Activated T-helper 1 cell treated with anti-CD3 and anti-CD28 coated beads, Interleukin-12 subunit alpha, Interleukin-12 subunit beta, Interleukin-2, Interleukin-4 antibody, amounts not matched to agents 30 ng/mL and 10 ng/mL and 1 ng/mL, durations not matched to agents 14 hours and 24 hours and 36 hours (primary cell): ENCODE data around the gene MTREX. TPM values are rescaled to one million over a fixed set of nuclear protein-coding genes. Genes with fewer than 3 reads are reported as not detected.
A peak's percentile ranks its signal among the peaks of the same experiment; 100 is the strongest.

ENCODE experiments used
- DNase-seq: peaks from one replicate; pipeline ENCODE4 v3.0.0; 2021; ENCODE audit warnings: low spot score
- H3K27ac Mint-ChIP-seq: one replicate; pipeline ENCODE4 v1.8.0; 2021; ENCODE audit warnings: mild to moderate bottlenecking, mixed read lengths
- H3K27me3 Mint-ChIP-seq: one replicate; pipeline ENCODE4 v1.8.0; 2022; ENCODE audit warnings: mild to moderate bottlenecking, moderate library complexity, mixed read lengths; ENCODE audit not compliant: insufficient read depth
- H3K36me3 Mint-ChIP-seq: one replicate; pipeline ENCODE4 v1.8.0; 2021; ENCODE audit warnings: low read depth, mixed read lengths
- H3K4me1 Mint-ChIP-seq: one replicate; pipeline ENCODE4 v1.8.0; 2021; ENCODE audit warnings: low read depth, mixed read lengths
- H3K4me3 Mint-ChIP-seq: one replicate; pipeline ENCODE4 v1.8.0; 2021; ENCODE audit warnings: mild to moderate bottlenecking, moderate library complexity, mixed read lengths
- H3K9me3 Mint-ChIP-seq: one replicate; pipeline ENCODE4 v1.8.0; 2021; ENCODE audit warnings: mixed read lengths
- intact Hi-C: fragments of 100-400 bp; cut with micrococcal nuclease; formaldehyde crosslinking; loops from one replicate; pipeline ENCODE4 v1.15.1; 2024
- total RNA-seq: library from RNA; stranded (reverse); gene quantifications from 2 replicates; pipeline ENCODE4 v1.2.3, GENCODE V29; 2022

MTREX gene
- total RNA-seq, 1 donor from 2014 or later, result 110 TPM

DNA sequence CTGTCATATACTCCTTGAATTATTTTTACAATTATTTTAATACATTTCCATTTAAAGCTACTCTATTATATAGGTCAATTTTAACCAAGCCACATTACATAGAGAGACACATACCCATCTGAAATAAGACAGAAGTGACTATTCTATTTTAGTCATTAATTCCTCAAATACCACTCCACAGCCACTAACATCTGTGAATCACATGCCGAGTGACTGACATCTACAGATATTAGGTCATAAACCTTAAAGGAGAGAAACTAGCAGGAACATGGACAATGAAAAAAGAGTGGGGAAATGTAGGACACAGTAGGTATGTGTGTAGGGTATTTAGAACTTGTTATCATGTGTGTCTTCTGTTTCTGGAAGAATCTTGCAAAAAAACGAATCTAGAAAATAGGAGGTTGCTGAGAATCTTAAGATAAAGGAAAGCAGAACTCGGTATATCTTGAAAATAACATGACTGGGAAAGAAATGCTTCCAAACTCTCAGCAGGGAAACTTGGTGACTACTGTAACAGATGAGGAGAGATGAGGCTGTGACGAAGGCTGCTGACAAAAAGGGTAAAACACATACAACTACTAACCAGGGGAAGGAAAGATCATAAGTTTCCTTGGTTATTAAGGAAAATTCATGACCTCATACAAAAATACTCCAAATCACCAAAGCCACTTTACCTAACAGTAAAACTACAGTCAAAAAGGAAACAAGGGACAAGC, 142.4 kb downstream of the MTREX start:
- Mint-ChIP-seq H3K4me1 (peaks cover 11% of the 10 kb centered on the region), H3K27ac (no peak overlapping the region)
- no peak for DNase-seq

DNA sequence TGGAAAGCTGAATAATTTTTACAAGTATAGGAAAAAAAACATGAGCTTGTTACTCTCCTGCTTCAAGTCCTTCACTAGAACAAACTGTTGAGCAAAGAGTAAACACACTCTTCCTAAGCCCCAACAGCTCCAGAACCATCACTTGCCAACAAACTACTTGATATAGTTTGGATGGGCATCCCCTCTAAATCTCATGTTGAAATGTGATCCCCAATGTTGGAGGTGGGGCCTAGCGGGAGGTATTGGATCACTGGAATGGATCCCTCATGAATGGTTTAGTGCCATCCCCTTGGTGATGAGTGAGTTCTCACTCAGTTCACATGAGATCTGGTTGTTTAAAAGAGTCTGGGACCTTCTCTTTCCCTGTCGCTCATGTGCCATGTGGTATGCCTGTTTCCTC, 144.2 kb downstream of the MTREX start:
- H3K4me1 Mint-ChIP-seq, result peaks cover 21% of the 10 kb centered on the region
- no peaks in the 10 kb centered on the region for H3K9me3 Mint-ChIP-seq
- no peak for DNase-seq
- no peaks in the 10 kb centered on the region for H3K27me3 Mint-ChIP-seq
- no peak overlapping the region for H3K27ac Mint-ChIP-seq
- intact Hi-C loops, result no loop called here
- H3K36me3 Mint-ChIP-seq, result peaks cover 8% of the 10 kb centered on the region
- H3K4me3 Mint-ChIP-seq, result no peak overlapping the region

More for the DNA sequence above, 142.4 kb downstream of the MTREX start:
- no peaks in the 10 kb centered on the region for H3K27me3 Mint-ChIP-seq
- H3K9me3 Mint-ChIP-seq, result no peaks in the 10 kb centered on the region
- H3K4me3 Mint-ChIP-seq, result no peak overlapping the region
- intact Hi-C loops, result no loop called here
- peaks cover 8% of the 10 kb centered on the region for H3K36me3 Mint-ChIP-seq

DNA sequence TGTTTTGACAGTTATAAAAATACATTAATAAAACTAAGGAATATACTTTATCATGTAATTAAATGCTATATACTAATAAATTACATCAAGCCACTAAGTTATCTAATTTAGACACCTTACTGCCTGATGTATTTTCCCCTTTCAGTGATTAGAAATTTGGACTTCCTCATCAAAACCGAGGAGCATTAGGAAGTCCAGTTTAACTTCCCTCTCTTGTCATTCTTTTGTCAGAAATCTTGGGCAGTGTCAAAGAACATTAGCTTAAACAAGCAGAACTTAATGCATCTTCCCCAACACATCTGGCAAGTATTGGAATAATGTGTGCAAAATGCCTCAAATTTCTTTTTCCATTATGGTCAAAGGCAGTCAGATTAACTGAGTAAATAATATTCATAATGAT, 145.4 kb downstream of the MTREX start:
- Mint-ChIP-seq H3K9me3 (no peaks in the 10 kb centered on the region), H3K4me1 (peaks cover 21% of the 10 kb centered on the region), H3K4me3 (no peak overlapping the region), H3K27ac (no peak overlapping the region), H3K36me3 (peaks cover 8% of the 10 kb centered on the region), H3K27me3 (no peaks in the 10 kb centered on the region)
- DNase-seq, result no peak
- intact Hi-C loops, result no loop called here

DNA sequence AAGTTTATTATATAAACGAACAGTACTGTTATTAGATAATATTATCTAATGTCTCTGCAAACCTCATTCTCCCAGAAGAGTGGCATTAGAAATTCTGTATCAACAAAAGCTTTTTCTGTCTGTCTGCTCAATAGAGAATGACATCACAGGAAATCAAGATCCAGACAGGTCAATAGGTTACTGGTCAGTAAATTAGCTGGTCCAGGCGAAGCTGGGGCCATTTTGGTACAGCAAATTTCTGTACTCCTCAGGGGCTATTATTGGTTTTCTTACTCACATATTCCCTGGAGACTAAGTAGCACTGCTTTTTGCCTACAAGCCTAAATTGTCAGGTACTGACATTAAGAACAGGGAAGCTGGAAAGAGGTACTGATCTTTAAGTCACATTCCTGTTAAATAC, 146.5 kb downstream of the MTREX start:
- Mint-ChIP-seq H3K27me3 (no peaks in the 10 kb centered on the region), H3K9me3 (no peaks in the 10 kb centered on the region), H3K4me1 (peaks cover 21% of the 10 kb centered on the region), H3K36me3 (peaks cover 8% of the 10 kb centered on the region), H3K27ac (no peak overlapping the region), H3K4me3 (no peak overlapping the region)
- intact Hi-C loops, result no loop called here
- no peak for DNase-seq

DNA sequence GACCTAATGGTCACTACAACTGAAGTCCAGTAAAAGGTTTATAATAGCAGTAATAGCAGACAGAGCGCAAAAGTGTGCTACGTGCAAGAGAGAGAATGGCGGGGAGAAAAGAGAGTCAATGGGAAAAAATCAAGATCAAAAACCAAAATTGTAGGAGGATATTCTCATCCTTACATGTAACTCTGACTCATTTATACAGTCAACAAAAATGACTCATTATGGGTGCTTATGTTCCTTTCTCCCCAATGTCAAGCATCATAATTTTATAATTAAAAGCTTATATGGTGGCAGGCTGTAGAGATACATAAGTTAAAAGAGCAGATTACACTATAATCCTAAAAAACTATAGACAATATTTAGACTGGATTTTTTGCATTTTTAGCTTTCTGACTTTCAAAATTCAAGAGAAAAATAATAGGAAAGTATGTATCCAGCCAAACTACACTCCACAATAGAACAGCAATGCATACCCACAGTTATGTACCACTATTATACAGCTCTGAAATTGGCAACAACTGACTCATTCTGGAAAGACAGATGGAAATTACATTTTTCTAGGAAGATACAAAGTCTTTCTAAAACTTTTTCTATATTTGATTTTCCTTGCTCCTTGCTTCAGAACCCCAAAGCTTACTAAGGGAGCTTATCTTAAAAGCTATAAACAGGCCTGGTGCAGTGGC, 148.6 kb downstream of the MTREX start:
- Mint-ChIP-seq H3K4me3 (no peak overlapping the region), H3K9me3 (no peaks in the 10 kb centered on the region), H3K27me3 (no peaks in the 10 kb centered on the region), H3K27ac (no peak overlapping the region), H3K4me1 (peaks cover 21% of the 10 kb centered on the region), H3K36me3 (peaks cover 10% of the 10 kb centered on the region)
- intact Hi-C loops, result no loop called here
- DNase-seq, result no peak

DNA sequence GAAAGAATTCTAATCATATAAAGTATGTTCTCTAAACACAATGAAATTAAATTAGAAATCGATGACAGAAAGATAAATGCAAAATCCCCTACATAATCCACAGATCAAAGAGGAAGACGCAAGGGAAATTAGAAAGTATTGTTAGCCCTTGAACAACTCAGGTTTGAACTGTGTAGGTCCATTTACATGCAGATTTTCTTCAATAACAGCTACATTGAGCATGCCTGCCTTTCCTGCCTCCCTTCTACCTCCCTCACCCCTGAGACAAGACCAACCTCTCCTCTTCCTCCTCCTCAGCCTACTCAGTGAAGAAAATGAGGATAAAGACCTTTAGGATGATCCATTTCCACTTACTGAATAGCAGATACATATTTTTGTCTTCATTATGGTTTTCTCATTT, 151.8 kb downstream of the MTREX start:
- Mint-ChIP-seq H3K4me3 (no peak overlapping the region), H3K9me3 (no peaks in the 10 kb centered on the region), H3K36me3 (peaks cover 12% of the 10 kb centered on the region), H3K27ac (no peak overlapping the region), H3K4me1 (peaks cover 14% of the 10 kb centered on the region), H3K27me3 (no peaks in the 10 kb centered on the region)
- intact Hi-C loops, result no loop called here
- no peak for DNase-seq

DNA sequence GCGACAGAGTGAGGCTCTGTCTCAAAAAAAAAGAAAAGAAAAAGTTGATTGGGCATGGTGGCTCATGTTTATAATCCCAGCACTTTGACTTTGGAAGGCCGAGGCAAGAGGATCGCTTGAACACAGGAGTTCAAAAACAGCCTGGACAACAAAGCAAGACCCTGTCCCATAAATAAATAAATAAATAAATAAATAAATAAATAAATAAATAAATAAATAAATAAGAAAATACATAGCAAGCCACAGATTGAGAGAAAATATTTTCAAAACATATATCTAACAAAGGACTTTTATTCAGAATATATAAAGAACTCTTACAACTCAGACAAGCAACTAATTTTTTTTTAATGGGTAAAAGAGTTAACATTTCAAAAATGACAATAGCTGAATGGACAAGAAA, 155.8 kb downstream of the MTREX start:
- no peak overlapping the region for H3K27ac Mint-ChIP-seq
- intact Hi-C loops, result no loop called here
- H3K27me3 Mint-ChIP-seq, result no peaks in the 10 kb centered on the region
- no peak for DNase-seq
- no peak overlapping the region for H3K4me3 Mint-ChIP-seq
- H3K9me3 Mint-ChIP-seq, result no peaks in the 10 kb centered on the region
- peaks cover 18% of the 10 kb centered on the region for H3K36me3 Mint-ChIP-seq
- no peaks in the 10 kb centered on the region for H3K4me1 Mint-ChIP-seq

DNA sequence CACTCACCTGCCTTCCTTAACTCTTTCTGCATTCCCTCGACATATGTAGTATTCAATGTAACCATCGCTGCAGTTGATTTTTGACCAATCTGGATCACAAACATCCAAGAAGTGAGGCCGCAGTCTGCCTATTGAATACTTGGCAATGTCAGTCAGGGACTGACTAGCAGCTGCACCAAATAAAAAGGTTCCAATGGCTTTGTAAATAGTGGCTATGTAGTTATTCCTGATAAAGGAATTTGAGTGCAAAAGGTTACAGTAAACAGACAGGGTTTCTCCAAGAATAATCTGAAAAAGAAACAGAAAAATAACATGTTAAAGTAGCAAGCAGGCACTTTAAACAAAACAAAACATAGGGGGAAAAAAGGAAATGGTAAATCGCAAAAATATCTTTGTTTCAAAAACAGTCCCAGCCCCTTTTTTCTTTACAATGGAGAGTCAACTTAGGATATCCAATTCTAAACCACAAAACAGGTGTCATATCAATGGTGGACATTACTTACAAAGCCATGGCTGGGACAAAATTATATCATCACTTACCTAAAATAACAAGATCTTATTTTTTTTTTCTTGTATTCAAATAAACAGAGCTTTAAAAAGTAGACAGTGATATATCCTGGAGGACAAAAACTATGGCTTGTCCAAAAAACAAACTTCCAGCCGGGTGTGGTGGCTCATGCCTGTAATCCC, 160.2 kb downstream of the MTREX start:
- Mint-ChIP-seq H3K9me3 (no peaks in the 10 kb centered on the region), H3K36me3 (peaks cover 9% of the 10 kb centered on the region), H3K27me3 (no peaks in the 10 kb centered on the region), H3K4me1 (peaks cover 16% of the 10 kb centered on the region), H3K4me3 (no peak overlapping the region), H3K27ac (no peak overlapping the region)
- intact Hi-C loops, result no loop called here
- no peak for DNase-seq

DNA sequence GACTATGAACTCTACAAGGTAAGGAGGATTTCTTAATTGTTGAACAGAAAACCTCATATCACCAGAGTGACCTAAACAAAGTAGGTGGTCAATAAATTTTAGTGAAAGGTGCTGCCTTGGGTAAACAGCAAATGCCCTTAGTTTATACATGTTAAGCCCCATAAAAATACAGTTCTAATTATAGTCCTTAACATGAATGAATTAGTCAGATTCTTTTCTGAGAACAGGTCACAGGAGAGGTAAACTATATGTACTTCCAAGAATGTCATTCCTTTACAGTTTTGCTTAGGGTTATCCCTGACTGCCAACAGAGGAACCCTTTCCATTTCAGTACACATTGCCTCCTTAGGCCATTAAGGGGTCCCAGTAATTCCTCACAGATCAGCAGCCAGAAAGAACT, 162.1 kb downstream of the MTREX start:
- DNase-seq, result no peak
- Mint-ChIP-seq H3K4me1 (peaks cover 16% of the 10 kb centered on the region), H3K27me3 (no peaks in the 10 kb centered on the region), H3K4me3 (no peak overlapping the region), H3K27ac (no peak overlapping the region), H3K36me3 (peaks cover 8% of the 10 kb centered on the region), H3K9me3 (no peaks in the 10 kb centered on the region)
- intact Hi-C loops, result no loop called here

DNA sequence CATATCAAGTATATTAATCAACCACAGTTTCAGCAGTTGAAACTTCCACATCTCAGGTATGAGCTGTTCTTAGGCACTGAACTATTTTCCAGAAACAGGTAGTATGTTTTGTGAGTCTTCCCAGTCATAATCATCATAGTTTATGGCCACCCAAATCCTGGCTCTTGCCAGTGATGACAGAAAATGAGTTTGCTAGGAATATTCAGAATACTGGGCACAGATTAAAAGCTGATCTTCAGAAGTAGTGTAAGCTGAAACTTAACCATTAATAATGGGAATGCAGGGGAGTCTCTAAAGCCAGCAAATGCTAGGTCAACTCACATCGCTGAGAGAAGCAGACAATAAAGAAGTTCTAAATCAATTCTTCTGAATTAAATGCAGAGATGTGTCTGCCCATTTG, 162.5 kb downstream of the MTREX start:
- no peak overlapping the region for H3K4me3 Mint-ChIP-seq
- DNase-seq, result no peak
- no peaks in the 10 kb centered on the region for H3K27me3 Mint-ChIP-seq
- peaks cover 8% of the 10 kb centered on the region for H3K36me3 Mint-ChIP-seq
- H3K9me3 Mint-ChIP-seq, result no peaks in the 10 kb centered on the region
- H3K27ac Mint-ChIP-seq, result no peak overlapping the region
- intact Hi-C loops, result no loop called here
- peaks cover 16% of the 10 kb centered on the region for H3K4me1 Mint-ChIP-seq

DNA sequence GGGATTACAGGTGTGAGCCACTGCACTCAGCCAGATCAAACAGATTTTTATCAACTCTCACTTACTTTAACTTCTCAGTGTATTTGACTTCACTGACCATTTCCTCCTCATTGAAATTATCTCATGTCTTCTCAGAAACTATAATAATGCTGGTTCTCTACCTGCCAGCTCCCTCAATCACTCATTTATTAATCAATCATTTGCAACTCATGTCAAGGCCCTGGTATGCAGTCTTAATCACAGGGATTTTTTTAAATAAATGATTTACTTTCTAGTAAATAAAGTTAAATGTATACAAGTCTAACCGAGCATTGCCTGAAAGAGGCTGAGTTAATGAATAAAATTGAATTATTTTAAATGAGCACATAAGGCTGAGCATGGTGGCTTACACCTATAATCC, 163.7 kb downstream of the MTREX start:
- Mint-ChIP-seq H3K4me1 (peaks cover 16% of the 10 kb centered on the region), H3K27me3 (no peaks in the 10 kb centered on the region), H3K36me3 (peaks cover 2% of the 10 kb centered on the region), H3K4me3 (no peak overlapping the region), H3K27ac (no peak overlapping the region), H3K9me3 (no peaks in the 10 kb centered on the region)
- no peak for DNase-seq
- intact Hi-C loops, result no loop called here

DNA sequence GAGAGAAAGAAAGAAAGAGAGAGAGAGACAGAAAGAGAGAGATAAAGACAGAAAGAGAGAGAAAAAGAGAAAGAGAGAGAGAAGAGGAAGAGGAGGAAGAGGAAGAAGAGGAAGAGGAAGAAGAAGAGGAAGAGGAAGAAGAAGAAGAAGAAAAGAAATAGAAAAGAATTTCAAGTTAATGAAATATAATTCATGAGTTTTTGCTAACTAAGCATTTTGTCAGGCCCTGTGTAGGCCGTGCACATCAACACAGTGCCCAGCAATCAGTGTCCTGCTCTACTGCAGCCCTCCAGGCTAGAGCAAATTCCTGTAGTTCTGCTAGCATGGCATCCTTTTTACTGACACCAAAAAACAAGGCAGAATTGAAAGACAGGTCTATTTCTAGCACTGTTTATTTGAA, 164.9 kb downstream of the MTREX start:
- intact Hi-C loops, result no loop called here
- peaks cover 2% of the 10 kb centered on the region for H3K36me3 Mint-ChIP-seq

More for the DNA sequence above, 164.9 kb downstream of the MTREX start:
- peak overlapping the region; percentile 49 for H3K27ac Mint-ChIP-seq
- no peak for DNase-seq
- H3K4me1 Mint-ChIP-seq, result peaks cover 16% of the 10 kb centered on the region
- H3K4me3 Mint-ChIP-seq, result no peak overlapping the region
- no peaks in the 10 kb centered on the region for H3K27me3 Mint-ChIP-seq
- no peaks in the 10 kb centered on the region for H3K9me3 Mint-ChIP-seq
